Femur (tissue), 1 donor: ENCODE data around the gene PDLIM1.
A peak's percentile ranks its signal among the peaks of the same experiment; 100 is the strongest.

Experiments used
- DNase-seq: peaks from one replicate; pipeline ENCODE4 v3.0.0-alpha.2; 2017

The PDLIM1 gene

DNA sequence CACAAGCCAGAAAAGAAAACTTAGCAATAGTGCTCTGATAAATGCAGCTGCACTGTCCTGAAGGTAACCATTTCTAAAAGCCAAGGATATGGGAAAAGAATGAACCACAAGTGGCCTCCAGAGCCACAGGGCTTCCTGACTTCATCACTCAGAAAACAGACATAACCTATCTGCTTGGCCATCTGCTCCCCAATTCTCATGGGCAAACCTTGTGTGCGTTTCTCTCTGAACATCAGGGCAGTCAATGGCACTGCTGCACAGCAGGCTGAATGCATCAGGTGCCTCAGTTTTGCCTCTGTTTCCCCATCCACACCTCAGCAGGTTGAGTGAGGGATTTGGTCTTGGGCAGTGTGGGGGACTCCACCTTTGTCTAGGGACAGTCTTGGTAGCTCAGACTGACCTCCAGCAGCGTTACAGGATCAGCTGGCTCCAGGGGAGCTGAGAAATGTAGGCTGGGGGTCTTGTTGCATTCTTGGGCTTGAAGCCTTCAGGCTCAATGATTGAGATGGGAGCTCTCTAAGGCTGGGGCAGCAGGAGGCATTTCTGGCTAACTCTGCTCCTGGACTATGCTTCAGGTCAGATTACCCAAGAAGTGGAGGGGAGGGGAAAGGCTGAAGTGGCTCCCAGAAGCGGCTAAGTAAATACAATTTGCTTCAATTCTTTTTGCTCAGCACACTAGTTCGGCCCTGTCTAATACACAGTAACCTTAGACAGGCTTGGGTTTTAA lies 23.6 kb upstream of the PDLIM1 start:
- DNase-seq: no peak

DNA sequence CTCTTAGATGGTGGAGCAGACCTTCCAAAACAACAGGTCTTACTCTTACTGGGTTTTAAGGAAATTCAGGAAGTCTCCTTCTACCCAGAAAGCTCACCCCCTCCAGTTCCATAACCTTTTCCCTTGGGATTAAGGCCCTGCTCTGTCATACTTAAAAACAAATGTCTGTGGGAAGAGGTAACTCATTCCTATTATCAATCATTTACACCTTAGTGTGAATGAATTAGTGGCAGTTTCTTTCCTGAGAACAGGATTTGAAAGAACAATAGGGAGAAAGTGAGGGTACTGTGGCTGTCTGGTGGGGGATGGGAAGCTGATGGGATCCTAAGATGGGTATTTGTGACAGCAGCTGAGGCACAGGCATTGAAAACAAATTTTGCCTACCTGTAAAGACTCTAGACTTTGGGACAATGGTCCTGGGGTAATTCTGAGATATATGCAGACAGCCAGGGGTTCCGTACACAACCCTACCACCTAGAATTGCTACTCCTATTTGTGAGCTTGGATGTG lies 22.2 kb upstream of the PDLIM1 start:
- DNase-seq: no peak

DNA sequence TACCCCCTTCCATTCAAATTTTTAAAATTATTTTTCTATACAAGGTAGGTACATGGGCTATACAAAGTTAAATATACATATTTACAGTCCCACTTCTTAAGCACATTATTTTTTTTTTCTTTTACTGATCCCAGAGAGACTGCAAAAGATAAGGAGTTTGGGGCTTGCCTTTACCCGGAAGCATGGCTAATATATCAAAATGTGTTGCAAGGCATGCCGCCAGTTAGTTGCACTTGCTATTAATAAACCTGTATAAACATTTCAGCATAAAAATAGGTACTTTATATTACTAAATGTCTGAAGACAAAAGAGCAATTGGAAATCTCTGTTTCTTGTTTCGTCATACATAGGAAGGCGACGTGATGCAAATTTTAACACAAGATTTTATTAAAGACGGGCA lies 21.5 kb upstream of the PDLIM1 start:
- no peak for DNase-seq

DNA sequence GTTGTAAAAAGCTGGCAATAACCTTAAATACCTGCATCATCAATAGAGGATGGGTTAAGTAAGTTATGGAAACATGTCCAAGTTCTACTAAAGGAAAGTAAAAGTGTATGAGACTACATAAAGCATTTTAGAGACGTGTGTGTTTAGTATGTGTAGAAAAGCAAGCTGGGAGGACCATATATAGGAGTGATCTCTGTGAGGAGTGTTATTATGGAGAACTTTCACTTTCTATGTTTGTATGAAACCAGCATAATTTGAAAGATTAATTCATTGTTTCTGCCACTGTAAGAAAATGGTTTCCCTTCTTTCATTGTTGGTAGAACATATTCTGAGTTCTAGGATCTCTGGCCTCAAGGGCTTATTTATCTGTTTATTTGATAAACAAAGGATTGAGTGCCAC lies 19.2 kb upstream of the PDLIM1 start:
- DNase-seq: no peak

DNA sequence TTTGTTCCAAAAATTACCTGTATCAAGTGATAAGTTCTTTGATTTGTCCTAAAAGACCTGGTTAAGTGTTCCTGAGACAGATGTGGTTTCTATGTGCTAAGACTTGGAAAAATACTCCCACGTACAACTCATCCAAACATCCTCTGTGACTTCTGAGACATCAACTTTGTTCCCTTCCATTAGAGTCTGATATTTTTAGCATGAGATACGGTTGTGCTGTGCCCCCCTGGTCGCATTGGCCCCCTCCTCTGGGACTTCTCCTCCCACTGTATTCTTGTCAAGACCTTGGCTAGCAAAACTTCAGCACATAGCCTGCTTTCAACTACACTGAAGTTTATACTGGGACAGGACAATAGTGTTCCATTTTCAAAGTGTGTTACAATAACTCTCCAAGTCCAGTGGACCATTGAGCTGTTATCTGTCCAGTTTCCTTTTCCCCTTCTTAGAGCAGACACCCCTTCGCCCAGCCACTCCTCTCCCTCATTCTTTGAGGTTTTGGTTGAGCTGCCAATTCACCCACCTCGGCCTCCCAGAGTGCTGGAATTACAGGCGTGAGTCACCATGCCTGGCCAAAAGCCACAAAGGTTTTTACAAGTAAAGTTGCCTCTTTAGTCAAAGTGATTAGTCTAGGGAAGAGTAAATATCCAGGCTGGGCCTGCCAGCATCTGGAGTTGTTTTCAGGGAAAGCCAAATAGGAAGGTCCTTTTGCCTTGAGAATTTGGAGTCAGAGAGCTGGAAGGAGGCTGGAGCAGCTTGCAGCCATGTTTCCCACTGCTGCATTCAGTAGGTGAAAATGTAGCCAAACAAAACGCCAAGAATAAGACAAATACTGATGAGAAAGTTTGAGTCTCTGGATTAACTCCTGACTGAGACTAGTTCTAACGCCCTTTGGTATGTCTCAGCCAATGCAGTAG lies 17.8 kb upstream of the PDLIM1 start:
- DNase-seq: peak; percentile 57

DNA sequence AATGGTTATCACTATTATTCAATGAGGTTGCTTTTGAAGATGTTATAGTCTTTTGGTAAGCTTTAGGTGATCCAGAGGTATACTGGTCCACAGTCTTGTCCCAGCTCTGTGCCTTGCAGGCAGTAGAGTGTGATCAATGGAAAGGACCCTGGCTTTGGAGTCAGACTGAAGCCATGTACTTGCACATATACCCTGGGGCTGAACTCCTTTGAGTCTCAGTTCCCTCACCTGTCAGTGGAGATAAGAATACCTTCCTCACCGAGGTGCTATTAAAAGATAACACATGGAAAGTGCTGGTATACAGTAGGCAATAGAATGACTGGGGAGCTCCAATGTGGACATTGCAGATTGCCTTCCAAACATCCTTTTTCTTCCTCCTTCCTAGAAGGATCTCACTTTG lies 16.0 kb upstream of the PDLIM1 start:
- DNase-seq: no peak

DNA sequence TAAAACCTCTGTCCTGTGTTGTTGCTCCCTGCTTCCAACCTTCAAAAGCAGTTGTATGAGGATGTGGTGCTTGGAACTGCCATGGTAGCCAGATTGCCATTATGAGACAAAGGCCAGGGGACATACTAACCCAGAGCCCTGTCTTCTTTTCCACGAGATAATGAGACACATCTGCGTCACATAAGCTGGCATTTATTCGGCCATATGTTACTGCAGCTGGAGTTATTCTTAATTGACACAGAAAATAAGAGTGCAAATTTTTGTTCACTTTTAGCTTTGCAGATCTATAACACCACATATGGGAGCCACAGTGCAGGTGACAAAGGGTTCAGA lies 15.5 kb upstream of the PDLIM1 start:
- no peak for DNase-seq

DNA sequence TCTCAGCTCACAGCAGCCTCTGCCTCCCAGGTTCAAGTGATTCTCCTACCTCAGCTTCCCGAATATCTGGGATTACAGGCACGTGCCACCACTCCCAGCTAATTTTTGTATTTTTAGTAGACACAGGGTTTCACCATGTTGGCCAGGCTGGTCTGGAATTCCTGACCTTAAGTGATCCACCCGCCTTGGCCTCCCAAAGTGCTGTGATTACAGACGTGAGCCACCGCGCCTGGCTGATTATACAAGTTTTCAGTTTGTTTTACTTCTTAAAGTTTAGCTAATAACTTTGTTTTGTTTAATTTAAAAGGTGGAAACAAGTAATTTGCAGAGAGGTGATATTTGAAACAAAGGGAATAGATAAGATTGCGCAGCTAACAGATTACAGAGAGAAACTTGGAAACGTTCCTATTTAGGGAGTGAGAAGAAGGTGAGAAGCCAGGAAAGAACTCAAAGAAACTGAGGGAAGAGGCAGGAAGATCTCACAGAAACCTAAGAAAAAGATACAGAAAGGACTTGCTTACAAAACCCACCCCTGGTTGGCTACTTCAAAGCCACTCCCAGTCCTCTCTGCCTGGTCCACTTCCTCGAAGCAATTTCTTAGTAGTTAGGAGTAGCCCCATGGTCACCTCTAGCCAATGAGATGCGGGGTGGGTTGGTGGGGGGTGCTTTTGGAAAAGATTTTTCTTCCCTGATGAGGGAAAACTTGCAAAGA lies 15.0 kb upstream of the PDLIM1 start:
- no peak for DNase-seq

DNA sequence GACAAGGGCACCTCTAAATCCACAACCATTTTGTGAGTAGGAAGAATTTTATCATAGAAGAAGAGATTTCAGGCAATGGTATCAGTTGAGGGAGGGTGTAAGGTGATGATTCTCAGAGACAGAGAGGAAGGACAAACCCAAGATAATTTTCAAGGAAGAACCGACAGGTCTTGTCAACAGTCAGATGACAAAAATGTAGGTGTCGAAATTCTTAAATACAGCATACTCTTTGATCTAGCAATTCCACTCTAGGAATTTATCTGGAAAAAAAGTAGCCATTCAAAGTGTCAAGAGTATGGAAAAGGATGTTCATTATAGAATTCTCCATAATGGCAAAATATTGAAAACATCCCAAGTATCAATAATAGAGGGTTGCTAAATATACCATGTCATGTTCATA lies 14.2 kb upstream of the PDLIM1 start:
- DNase-seq: no peak

DNA sequence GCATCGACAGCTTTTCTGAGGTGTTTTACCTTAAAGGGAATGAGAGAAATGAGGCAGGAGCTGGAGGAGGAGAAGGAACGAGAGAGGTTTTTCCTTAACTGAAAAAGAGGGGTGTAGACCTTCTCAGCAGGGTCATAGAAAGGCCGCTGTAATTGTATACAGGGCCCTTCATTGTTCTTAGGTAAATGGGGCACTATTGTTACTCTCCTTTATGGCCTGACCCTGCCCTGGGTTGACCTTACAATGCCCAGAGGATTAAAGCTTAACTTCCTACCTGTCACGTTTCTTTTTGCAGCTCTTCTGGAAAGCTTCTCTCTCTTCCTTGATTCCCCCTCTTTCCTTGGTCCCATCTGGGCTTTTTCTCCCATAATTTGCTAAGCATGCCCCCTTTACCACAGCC lies 13.7 kb upstream of the PDLIM1 start:
- DNase-seq: no peak

DNA sequence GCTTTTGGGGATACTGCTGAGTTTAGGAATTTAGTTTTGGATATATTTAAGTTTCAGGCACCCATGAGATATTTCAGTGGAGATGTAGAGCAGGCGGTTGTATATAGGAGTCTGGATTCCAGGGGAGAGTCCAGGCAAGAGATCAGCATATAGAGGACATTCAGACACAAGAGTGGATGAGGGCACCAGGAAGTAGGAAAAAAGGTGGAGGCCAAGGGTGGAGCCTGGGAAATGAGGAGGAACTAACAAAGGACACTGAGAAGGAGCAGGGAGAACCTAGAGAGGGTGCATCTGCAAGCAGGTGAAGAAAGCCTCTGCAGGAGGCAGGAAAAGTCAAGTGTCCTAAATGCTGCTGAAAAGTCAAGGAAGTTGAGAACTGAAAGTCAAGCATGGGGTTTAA lies 13.1 kb upstream of the PDLIM1 start:
- no peak for DNase-seq

DNA sequence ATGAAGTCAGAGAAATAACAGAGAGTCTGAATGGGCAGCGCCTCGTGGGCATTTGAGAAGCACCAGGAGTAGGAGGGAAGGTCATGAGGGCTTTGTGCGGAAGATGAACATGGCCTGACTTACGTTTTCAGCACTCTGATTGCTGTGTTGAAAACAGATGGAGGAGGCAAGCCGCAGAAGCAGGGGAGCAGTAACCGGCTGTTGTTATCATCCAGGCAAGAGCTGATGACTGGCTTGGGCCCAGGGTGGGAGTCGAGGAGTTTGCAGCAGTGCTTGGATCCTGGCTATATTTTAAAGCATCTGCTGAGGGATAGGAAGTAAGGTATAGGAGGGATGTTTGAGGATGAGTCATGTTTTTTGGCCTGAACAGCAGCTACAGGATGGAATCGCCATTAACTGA lies 12.7 kb upstream of the PDLIM1 start:
- no peak for DNase-seq

DNA sequence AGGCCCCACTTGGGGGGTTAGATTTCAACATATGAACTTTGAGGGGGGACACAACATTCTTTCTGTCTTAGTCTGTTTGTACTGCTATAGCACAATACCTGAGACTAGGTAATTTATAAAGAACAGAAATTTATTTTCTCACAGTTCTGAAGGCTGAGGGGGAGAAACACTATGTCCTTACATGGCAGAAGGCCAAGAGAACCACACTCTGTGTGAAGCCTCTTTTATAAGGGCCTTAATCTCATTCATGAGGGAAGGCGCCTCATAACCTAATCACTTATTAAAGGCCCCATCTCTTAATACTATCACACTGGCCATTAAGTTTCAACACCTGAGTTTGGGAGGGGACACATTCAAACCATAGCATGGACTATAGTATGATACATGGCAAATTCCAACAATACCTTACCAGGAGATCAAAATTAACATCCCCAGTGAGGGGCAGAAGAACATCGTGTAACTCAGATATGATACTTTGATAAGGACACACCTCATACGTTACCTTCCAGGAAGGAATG lies 9.3 kb upstream of the PDLIM1 start:
- no peak for DNase-seq

DNA sequence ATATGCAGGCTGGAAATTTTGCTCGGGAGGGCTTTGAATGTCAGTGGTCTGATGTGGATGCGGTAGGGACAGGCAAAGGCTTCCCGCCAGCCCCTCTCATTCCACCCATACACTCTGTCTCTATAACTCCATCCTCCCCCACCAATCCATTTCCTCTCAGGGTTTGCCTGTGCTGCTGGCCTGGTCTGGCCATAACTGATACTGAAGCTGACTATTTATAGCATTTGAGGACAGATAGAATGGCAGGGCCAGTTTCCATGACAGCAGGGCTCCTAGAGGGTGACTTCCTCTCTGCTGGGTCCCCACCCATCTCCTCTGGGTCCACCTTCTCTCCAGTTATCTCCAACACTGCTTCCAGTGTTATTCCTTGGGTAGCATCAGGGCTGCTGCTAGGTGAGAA lies 6.6 kb upstream of the PDLIM1 start:
- DNase-seq: no peak

DNA sequence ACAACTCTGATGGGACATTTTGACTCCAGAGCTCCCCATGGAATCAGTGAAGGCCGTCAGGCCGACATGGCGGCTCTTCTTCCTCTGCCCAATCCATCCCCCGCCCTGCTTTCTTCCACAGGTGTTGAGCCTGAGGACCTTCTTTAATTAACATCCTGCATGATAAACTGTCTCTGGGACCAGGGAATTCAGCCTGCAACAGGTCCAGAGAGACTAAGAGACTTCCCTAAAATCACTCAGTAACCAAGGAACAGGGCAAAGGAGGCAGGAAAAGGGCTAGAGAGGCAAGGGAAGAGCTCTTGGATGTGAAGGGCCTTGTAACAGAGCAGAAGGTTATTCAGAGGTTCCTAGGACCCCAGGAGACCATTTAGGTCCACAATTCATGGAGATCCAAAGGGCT lies 6.0 kb upstream of the PDLIM1 start:
- no peak for DNase-seq

DNA sequence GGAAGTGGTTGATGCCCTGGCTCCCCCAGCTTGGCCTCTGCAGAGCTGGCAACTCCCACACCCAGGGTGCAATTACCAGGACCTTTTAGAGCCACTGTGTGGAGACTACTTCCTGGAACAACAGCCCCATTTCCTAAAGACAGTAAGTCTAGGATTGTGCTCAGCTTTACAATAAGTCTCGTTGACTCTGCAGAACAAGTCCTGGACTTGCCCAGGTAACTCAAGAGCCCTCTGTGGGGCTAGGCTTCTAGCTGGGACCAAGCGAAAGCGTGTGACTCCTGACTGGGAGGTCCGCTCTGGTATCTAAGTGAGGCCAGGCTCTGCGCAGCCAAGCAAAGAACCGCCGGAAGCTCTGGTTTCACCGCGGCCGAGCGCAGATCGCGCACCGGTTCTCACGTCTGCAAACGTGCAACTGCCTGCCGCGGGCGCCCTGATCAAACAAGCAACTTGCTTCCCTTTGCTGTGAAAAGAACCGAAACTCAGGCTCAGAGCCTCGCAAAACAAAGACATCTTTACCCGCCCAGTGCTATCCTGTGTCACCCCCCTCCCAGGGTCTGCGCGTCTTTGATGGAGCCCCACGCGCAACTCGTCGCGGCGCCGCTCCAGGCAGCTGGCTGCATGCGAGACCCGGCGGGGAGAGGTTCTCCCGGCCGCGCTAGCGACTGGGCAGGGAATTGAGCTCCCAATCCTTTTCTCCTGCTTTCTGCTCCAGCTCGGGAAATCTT lies 4.4 kb upstream of the PDLIM1 start:
- peak; percentile 63 for DNase-seq

DNA sequence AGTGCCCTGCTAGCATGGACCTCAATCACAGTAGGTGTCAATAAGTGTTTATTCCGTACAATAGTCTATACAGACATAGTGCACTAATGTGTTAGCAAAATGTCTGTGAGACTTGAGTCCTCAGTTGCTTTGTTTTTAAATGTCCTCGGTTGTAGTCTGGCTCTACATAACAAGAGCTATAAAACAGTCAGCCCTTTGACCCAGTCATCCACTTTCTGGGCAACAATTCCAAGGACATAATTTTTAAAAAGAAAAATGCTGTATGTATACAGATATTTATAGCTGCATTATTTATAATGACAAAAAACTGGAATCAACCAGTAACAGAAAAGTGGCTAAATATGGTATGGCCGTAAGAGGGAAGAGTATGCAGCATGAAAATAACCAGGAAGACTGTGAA lies 2.8 kb upstream of the PDLIM1 start:
- DNase-seq: no peak

DNA sequence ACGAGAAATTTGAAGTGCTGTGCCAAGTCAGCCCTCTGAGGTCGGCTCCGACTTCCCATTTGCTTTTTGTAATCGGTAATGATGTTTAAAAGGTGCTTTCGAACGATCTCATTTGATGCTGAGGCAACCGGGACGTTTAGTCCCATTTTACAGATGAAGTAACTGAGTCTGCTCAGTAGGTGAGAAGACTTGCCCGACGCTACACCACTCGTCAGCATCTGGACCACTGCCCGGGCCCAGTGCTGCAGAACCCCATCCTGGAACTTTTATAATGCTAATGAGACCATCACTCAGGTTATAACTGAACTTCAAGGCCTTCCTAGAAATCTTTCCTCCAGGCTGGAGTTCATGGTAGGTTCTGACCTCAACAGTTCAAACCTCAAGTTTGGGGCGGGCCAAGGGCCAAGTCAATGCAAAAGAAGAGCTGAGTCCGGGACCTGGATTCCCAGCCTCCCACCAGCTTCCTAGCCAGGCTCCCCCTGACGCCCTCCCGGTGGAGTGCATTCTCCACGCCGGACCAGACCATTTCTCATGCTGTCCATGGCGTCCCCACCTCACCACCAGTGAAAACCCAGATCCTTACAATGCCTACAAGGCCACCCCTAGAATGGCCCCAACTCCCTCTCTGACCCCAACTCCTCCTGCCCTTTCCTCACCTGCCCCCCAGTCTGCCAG lies 699 bp upstream of the PDLIM1 start:
- no peak for DNase-seq

DNA sequence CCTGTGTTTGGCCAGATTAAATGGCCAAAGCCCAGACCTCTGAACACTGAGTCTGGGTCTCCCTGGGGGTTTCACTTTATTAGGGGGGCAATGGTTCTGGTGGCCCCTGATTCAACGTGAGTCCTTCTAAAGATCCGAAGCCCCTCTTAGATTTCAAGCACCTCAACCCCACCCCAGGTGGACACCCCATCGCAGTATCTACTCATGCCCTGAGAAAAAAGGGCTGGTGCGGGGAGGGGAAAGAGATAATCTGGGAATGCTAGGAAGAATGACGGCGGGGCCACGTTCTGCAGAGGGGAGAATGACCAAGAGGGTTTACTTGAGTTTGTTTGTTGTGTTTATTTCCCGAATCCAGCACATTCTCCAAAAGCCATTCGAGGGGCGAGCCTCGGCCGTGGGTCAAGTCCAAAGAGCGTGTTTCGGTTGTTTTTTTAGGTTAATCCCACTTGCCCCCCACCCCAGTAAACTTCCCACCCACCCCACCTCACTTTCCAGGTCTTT lies 832 bp downstream of the PDLIM1 start:
- DNase-seq: no peak

DNA sequence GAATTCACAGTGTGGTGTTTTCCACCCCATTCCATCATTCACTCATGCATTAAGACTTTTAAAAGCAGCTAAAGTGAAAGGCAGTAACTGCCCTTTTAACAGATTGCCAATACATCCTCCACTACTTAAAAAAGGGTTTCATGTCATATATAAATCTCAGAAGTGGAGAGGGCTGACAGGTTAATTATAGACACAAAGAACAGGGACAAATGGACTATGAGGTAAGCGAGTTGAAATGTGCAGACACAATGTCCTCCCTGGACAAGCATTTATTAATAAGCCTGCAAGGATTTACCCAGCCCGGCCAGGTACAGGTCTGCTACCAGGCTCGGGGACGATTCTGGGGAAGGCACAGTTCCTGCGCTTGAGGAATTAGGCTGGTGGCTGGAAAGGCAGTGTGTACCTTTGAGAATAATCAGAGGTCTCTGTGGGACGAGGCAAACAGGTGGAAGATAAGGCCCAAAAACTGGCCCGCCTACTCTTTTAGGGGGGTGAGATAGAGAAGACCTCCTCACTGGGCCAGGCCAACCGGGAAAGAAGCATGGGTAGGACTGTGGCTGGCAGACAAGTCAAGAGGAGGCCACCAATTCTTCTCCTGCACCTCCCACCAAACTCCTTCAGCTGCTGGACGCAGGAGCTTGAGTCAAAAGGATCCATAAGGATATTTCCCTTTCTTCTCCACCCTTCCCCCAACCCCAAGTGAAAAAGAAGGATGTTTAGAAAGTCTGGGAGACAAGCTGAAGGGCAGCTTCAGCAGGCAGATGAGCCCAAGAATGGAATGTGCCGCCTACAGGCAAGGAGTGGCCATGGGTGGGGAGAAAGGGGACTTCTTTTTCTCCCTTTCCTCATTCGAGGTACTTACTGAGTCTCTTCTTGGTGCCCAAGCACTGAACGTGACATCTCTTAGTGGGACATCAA lies 1.5 kb downstream of the PDLIM1 start:
- DNase-seq: no peak

DNA sequence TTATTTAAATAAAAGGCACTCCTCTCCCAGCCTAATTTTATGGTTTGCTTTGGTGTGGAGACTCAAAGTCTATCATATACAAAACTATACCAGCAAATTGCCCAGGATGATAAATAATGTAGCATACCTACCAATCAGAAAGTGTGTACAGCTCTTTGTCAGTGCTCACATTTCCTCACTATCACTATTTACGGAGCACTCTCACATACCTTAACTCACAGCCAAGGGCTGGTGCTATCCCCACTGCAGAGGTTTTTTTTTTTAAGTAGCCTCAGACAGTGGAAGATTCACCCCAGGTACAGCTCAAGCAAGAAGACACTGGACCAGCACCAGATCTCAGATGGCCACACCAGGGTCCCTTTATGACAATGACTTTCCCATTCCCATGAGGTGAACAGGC lies 2.5 kb downstream of the PDLIM1 start:
- no peak for DNase-seq
